GM18519 (cell line): ENCODE results near the gene SAMM50.

ENCODE experiments used
- ATAC-seq: cut with Tn5 transposase; IDR thresholded peaks from one replicate; pipeline ENCODE4 v1.9.1; 2021; ENCODE audit warnings: mild to moderate bottlenecking, moderate library complexity; ENCODE audit not compliant: unreplicated experiment, low FRiP score

SAMM50 gene

DNA sequence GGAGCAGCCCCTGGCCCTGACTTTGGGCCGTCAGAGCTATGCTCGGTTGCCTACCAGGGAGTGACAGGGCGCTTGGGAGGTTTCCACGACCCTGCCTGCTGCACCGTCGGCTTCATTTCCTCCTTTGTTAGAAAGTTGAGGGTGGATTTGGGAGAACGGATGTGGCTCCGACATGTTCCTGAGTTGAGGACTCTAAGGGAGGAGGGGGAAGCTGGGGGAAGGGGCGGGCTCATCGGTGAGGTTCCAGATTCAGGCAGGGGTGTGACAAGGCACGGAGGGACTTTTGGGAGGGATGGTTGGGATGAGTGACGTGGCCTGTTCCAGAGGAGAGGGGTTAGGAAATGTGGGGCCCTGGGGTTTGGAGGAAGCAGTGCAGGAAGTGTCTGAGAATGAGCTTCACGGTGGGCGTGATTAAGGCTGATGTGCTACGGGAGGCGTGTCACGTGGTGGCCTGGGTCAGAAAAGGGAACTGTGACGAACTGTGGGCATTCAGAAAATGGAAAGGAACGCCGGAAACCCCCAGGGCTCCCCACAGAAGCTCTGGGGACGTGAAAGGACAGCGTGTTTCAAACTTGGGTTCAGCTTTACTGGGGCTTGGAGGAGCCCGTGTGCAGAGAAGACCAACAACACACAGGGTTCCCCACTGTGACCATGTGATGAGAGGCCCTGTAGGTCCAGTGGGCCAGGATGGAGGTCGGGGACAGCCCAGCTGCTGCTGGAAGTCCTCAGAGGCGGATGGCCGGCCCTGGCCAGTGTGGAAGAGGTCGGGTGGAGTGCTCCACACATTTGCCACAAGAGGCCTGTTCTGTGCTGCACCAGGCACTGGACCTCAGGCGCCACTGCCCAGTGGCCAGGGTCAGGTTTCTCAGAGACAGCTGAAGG, 71.6 kb downstream of the SAMM50 start:
- ATAC-seq = peak; percentile 35

DNA sequence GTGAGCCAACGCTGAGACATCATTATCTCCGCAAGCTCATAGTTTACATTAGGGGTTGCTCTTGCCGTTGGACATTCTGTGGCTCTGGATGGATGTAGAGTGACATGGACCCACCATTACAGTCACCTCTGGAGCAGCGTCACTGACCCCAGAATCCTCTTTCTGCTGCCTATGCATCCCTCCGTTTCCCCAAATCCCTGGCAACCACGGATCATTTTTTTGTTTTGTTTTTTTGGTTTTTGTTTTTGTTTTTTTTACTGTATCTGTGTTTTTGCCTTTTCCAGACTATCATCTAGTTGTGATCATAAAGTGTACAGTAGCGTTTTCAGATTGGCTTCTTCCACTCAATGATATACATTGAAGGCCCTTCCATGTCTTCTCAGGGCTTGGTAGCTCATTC, 72.8 kb downstream of the SAMM50 start:
- ATAC-seq = no peak

DNA sequence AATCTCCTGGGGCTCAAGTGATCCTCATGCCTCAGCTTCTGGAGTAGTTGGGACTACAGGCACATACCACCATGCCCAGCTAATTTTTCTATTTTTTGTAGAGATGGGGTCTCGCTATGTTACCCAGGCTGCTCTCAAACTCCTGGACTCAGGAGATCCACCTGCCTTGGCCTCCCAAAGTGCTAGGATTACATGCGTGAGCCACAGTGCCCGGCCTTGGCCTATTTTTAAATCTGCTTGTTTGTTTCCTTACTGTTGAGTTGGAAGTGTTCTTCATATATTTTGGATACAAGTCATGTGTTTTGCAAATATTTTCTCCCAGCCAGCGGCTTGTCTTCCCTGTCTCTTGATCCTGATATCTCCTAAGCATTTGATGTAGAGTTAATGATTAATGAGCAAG, 73.8 kb downstream of the SAMM50 start:
- ATAC-seq = no peak

DNA sequence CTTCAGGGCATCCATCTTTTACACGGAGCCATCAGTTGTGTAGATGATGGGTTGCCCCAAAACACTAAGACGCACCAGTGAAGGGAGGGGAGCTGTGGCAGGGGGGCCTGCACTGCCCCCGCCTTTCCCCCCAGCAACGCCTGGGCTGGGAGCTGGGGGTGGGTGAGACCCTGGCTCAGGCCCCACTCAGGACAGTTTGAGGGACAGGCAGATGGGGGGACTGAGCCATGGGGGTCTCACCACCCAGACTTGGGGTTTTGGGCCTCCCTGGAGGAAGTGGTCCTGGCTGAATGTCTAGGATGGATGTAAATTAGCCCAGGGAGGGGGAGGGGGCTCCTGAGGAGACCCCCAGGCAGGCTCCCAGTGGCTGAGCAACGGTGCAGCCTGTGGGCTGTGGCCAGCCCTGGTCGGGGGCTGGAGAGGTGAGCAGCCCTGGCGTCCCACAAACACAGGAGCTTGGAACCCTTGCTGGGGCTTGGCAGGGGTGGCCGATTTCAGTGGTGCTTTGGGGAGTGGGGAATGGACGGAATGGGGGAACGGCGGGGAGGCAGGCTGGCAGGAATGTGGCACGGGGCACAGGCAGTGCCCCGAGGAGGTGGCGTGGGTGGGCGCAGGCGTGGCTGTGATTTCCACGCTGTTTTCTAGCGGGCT, 74.9 kb downstream of the SAMM50 start:
- no peak for ATAC-seq

DNA sequence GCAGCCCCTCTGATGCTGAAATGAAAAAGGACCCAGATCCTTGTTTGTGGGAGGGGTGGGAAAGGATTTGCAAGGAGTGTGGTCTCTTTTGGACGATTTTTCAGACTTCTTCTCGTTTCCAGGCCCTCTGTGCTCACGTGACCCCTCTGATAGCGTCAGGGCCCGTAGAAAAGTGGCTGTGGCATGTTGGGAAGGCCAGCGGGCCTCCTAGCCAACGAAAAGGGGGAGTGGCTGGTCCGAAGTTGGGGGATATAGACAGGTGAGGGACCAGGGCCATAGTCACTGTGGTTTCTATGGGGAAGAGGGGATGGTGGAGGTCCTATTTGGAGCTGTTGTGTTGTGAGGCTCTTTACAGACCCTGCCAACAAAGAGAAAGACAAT, 75.5 kb downstream of the SAMM50 start:
- no peak for ATAC-seq

DNA sequence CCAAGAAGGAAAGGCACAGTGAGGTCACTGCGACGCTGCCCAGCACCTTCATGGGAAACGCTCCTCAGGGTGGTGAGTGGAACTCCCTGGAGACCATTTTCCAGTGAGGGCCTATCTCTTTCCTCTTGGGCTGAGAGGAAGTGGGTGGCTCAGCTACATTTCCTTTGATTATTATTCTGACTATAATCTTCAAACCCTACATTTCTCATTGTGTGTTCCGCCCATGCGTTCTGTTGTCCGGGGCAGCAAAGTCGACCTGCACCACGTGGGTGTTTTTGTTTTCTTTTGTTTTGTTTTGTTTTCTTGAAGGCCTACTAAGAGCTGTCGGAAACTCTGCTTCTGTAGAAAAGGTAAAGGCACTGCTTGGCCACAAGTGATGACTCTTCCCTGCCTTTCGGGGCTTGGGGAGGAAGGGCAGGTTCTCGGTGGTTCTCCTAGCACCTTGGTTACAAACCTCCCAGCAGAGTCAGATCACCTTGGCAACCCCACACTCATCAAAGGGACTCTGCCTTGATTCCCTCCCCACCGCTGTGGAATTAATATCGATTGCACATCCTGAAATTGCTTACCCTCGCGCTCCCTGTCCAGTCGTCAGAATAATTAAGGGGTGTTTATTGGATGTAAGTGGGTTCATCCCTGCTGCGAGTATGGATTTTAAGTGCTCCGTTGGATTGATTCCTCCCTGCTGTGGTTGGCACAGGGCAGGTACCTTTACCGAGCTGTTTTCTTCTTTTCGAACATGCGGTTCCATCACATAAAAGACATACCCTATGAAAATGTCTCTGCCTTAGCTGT, 76.1 kb downstream of the SAMM50 start:
- no peak for ATAC-seq

DNA sequence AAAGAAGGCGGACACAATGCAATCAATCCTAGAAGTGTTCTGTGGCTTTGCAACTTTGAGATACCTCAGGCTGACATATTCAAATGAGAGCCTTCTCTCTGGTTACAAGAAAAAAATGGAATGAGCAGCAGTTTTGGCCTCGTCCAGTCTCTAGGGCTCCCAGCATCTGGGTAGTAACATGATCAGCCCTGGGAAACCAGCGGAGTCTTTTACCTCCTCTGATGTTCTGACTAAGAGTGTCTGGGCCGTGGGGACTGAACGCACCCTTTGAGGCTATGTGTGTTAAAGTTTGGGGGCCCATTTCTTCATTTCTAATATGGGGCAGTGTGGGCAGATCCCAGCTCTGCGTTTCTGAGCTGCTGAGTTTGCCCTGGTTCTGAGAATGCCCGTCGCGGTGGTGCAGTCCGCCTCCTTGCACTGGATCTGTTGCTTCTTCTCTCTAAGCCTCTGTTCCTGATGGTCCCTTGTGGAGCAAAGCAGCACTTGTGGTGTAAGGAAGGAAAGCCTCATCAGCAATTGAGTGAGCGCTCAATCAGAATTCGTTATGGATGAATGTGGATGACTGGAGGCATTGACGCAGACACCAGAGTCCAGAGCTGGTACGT, 77.0 kb downstream of the SAMM50 start:
- no peak for ATAC-seq

DNA sequence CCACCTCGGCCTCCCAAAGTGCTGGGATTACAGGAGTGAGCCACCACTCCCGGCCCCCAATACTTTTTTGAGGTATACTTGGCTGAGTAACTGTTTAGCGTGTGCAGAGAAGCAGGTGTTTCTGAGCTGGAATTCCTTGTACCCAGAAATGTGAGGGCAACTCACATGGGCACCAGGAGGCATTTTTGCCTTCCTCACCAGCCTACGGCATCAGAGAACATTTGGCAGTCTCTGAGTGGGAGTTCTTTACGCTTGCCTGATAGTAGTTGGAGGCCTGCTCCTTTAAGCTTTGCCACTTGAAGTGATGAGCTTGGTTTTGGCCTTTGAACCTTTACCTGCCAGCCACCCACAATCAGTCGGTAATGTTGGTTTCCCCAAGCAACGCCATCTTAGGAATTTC, 78.0 kb downstream of the SAMM50 start:
- no peak for ATAC-seq

DNA sequence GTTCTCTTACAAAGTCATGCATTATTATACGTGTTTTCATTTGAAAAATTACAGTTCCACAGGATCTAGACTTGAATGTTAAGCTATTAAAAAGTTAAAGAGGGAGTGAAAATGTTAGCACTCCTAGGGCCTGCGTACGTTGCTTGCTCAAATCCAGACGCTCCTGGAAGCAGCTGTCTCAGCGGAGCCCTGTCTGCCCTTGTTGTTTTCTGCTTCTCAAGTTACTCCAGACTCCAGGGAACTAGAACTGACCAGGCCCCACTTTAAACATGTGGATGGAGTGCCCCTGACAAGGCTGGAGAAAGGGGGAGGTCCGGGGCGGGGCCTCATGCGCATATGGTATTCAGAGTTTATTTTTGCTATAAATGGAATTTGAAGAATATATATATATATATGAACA, 78.5 kb downstream of the SAMM50 start:
- no peak for ATAC-seq

DNA sequence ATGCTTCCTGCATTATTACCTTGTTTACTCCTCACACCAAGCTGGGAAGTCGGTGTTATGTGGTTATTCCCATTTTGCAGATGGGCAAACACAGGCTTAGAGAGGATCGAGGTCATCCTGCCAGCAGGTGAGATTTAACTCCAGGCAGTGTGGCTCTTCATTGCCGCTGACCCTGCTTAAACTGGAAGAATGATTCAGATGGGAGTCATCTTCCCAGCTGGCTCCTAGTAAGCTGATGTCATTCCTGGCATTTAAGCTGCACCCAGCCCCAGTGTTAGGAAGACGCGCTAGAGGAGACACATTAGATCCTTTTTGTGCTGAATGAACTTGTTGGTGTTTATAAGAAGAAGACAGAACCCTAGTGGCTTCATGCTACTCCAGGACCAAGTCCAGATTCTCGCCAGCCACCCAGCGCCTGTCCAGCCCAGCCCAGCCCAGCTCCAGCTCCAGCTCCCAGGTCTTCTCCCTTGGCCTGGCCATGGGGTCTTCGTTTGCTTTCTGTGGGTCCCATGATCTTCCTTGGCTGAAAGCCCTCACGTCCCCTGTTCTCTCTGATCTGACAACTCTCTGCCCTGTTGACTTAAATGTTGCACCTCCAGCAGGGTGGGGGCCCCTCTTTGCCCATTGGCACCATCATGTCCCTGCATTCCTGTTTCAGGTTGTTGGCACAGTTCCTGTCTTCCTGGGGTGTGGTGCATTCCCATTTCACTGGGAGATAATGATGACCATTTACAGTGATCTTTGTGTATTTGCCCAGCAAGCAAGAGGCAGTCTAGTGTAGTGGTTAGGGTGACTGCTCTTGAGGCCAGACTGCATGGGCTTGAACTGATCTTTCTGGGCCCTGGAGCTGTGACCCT, 82.5 kb downstream of the SAMM50 start:
- no peak for ATAC-seq

DNA sequence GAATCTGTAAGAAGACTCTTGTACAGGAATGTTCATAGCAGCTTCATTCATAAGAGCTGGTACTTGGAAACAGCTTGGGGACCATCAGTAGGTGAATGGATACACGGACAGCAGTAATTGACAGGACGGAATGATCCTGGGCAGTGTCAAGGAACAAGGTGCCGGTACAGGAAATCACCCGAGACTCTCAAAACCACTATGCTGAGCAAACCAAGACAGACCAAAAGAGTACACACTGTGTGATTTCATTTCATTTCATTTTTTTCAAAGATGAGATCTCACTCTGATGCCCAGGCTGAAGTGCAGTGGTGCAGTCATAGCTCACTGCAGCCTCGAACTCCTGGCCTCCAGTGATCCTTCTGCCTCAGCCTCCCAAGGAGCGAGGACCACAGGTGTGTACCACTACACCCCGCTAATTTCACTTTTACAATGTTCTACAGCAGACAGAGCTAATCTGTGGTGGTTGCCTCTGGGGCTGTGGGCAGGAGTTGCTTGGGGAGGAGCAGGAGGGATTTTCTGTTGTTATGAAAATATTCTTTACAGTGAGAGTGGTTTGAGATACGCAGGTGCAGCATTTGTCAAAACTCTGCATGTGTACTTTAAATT, 84.4 kb downstream of the SAMM50 start:
- no peak for ATAC-seq

DNA sequence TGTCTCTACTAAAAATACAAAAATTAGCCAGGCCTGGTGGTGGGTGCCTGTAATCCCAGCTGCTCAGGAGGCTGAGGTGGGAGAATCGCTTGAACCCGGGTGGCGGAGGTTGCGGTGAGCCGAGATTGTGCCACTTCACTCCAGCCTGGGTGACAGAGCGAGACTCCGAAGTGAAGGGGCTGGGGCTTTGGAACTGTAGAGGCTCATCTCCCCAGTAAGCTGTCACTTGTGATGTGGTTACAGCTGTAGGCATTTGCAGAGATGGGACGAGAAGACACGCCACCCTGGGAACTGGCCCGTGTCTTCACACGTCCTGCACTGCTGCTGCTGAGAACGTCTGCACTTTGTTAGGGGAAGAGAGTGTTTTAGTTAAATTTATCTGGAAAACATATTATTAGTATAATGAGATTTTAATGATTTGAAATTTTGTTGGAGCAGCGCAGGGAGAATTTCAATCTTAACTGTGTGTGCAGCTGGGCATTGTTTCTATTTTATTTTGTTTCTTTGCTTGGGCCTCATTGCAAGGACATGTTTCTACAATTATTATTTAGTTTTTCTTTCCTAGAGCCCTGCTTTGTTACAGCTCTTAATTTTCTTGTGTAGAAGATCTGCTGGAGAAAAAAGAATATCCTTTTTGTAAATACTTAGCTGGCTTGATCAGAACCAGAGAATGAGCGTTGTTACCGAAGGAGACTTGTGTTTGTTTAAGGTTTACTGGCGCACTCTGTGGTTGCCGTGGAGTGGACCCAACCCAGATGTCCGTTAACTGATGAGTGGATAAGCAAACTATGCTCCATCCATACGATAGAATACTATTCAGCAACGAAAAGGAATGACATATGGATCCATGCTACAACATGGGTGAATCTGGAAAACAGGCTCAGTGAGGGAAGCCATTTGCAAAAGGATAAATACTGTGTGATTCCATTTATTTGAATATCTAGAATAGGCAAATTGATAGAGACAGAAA, 87.3 kb downstream of the SAMM50 start:
- peak; percentile 69 for ATAC-seq

DNA sequence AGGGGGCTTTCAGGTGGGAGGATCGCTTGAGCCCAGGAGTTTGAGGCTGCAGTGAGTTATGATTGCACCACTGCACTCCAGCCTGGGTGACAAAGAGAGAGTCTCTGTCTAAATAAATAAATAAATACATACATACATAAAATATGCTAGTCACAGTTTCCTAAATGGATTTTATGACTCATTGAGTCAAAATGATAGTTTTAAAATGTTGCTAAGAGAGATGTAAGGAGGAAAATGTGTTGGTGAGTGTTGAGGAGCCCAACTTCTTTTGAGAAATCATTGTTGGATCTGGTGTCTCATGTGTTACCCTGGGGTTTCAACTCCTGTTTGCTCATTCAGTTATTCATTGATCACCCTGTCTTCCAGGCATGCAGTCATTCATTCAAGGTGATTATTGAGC, 89.9 kb downstream of the SAMM50 start:
- ATAC-seq = no peak
